ENCODE results near the gene ZNF691.
A peak's percentile ranks its signal among the peaks of the same experiment; 100 is the strongest.
"Not testable (repeated sequence)": the region's sequence is repeated elsewhere in the genome, so short reads cannot be mapped to it uniquely, and the experiment has no call there.

The ZNF691 gene

DNA sequence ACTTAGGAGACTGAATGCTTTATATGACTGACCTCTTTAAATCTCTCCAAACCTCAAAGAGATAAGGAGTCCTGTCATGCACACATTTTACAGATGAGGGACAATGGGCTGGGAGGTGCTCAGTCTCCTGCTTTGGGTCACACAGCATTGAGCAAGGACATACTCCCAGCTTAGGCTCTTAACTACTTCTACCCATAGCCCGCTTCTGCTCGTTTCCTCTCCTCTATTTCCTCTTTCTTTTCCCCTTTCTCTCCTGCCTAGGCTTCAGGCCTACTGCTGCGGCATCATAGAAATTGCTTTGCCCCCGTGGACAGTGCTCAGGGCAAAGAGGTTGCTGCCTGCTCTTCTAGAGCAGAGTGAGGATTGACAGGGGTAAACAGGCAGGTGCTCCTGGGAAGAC is 12.4 kb upstream of the ZNF691 start:
- FAIRE-seq, result no peak

GRCh38 chr1:42834803-42835202 is 11.6 kb upstream of the ZNF691 start:
- FAIRE-seq, result no peak

DNA sequence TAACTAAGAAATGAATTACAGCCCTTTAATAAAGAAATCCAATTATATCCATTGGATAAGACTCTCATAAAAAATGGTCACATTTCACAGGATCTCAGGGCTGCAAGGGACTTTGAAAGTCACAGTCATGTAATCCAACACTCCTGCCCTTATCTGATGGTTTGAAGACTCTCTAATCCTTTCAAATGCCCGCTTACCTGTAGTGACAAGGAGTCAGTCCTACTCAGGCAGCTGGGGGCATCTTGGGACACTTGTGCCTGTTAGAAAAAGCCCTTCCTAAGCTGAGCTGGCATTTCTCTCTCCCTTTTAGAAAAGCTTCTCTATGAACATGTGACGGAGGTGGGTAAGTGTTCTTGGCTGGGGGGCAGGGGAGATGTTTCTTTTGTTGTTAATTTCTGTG is 11.0 kb upstream of the ZNF691 start:
- FAIRE-seq, result no peak

- no peak for FAIRE-seq
Observed at GRCh38 chr1:42837709-42838108, 8.7 kb upstream of the ZNF691 start.

GRCh38 chr1:42838482-42839190 is 7.8 kb upstream of the ZNF691 start:
- FAIRE-seq, result no peak

DNA sequence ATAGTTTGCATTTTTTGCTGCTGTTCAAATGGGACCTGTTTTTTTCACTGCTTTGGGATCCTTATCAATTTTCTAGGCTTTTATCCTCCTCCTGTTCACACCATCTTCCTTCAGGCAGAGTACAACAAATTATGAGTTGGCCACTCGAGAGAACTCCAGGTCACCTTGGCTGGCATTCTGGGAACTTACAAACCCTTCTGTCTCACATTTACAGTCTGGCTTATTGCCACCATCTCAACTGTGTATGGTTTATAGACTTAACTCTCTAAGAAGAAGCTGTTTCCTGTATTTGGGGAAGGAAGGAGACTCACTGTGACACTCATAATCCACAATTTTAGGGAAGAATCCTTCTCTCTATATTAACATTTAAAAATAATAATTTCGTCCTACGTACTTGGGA is 5.4 kb upstream of the ZNF691 start:
- FAIRE-seq, result no peak

- FAIRE-seq, result no peak
Observed at GRCh38 chr1:42841440-42842147, 4.8 kb upstream of the ZNF691 start.

- FAIRE-seq, result no peak
Observed at GRCh38 chr1:42844592-42845140, 1.7 kb upstream of the ZNF691 start.

DNA sequence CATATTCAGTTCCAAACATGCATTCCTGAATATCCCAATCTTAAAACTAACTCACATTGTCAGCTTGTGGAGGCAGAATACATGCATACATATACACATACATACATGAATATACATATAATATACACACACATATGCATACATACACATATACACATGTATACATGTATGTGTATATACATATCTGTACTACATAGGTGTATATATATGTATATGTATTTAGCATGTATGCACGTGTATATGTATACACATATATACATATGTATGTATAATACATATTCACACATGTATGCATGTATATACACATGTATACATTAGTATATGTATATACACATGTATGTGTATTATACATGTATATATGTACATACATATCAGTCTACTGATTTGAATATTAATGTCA is 1.2 kb upstream of the ZNF691 start:
- FAIRE-seq, result peak; percentile 34

DNA sequence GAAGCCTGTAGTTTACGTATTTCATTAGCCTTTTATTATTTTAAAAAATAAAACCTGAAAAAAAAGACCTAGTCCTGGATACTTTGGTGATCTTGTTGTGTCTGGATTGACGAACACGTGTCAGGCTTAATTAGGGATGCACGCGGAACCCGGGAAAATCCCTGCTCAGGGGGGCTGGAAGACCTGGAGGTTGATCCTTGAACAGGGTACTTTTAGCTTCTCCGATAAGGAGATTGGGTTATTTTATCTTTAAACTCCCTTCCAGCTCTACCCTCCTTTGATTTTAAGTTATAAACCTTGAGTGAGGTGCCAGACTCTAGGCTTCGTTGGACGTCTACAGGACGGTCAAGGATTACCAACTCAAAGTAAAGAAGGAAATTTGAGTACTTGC is 552 bp upstream of the ZNF691 start:
- no peak for FAIRE-seq

DNA sequence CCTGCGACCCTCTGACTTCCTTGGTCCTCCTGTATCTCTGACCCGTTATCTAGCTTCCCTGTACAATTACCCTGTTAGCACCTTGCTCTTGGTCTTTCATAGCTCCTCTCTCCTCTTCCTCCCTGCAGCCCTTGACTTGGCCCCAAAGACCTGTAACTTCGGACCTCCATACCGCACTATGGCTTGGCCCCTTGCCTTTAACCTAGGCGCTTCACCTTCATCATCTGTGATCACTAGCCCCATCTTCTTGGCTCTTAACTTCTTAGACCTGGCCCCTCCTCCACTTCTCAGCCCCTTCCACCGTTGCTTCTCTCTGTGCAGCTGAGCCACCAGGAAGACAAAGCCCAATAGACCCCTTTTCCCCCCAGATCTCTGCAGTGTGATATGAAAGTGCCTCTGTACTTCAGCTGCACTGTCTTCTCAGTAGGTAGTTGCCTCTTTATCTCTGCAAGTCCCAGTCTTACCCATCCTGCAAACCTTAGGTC is 740 bp downstream of the ZNF691 start:
- FAIRE-seq, result no peak

- FAIRE-seq, result no peak
Observed at GRCh38 chr1:42847721-42848460, 1.5 kb downstream of the ZNF691 start.

DNA sequence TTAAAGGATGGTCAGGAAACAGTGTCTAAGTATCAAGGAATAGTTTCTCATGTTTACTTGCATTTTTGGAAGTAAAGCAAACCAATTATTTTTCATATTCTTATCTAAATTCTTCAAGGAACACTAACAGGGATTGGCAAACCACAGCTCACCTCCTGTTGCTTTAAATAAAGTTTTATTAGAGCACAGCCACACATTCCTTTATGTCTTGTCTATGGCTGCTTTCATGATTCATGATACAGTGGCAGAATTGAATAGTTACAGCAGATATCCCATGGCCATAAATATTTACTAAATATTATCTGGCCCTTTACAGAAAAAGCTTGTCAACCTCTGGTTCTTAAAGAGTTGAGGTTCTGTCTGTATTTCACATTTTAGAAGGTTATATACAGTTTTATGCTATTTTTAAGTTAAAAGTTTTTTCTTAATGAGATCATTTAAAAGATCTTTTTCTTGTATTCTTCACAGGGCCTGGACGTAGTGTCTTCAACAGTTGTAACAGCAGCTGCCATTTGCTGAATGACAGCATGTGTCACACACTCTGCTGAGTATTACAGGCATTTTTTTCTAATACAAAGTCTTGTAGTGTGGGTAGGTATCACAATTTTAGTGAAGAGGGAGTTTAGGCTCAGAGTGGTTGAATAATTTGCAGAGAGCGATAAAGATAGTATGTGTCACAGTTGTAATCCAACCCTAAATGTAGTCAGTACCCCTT is 2.6 kb downstream of the ZNF691 start:
- no peak for FAIRE-seq

DNA sequence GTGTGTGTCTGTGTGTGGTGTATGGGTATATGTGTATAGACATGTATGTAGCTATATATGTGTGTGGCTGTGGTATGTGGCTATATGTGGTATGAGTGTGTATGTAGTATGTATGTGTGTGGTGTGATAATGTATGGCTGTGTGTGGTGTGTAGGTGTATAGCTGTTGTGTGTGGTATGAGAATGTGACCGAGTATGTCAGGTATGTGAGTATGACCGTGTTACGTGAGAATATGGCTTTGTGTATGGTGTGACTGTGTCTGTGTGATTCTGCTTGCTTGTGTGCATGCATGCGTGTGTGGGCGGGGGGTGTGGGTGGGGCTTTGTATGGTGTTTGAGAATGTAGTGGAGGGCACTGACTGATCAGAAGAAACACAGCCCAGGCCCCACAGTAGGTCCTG is 3.5 kb downstream of the ZNF691 start:
- FAIRE-seq, result no peak

GRCh38 chr1:42851420-42851819 is 5.0 kb downstream of the ZNF691 start:
- FAIRE-seq, result no peak

DNA sequence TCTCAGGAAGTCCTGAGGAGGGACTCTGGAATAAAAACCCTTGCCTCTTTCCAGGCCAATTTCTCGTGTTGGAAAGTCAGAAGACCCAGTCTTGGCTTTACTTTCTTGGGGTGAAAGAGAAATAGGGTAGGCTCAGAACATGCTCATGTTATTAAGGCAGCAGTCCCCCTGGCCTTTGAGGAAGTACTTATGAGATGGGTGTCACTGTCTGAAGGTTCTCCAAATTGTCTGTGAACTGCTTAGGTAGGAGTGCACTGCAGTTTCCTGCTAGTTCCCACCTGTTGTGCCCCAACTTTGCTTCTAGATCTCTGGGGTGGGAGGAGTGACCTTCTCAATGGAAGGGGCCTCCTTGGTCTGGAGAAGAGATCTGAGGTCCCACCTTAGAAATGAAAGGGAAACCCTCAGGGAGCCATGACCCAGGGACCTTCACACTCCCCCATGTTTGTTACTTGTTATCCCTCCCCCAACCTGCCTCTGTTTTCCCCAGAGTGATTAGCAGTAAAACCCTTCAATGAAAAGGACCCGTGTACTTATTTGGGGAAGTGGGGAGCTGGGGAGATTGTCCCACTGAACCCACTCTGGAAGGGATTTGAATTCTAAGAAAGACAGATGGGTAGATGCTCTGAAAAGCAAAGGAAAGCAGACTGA is 5.7 kb downstream of the ZNF691 start:
- no peak for FAIRE-seq

DNA sequence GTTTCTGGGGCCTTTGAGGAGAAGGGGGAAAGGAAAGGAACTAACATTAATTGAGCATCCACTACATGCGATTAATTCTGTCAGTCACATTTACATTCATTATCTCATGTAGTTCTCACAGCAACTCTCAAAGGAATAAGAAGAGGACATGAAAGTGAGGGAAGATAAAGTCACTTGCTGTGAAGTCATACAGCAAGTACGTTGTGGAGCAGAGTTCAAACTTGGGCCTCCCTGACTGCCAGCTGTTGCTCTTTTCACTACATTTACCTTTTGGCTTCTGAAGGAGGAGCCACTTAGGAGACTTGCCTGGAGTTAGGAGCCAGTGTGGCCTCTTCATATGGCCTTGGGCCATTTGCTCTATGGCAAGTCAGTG is 6.2 kb downstream of the ZNF691 start:
- FAIRE-seq, result no peak

DNA sequence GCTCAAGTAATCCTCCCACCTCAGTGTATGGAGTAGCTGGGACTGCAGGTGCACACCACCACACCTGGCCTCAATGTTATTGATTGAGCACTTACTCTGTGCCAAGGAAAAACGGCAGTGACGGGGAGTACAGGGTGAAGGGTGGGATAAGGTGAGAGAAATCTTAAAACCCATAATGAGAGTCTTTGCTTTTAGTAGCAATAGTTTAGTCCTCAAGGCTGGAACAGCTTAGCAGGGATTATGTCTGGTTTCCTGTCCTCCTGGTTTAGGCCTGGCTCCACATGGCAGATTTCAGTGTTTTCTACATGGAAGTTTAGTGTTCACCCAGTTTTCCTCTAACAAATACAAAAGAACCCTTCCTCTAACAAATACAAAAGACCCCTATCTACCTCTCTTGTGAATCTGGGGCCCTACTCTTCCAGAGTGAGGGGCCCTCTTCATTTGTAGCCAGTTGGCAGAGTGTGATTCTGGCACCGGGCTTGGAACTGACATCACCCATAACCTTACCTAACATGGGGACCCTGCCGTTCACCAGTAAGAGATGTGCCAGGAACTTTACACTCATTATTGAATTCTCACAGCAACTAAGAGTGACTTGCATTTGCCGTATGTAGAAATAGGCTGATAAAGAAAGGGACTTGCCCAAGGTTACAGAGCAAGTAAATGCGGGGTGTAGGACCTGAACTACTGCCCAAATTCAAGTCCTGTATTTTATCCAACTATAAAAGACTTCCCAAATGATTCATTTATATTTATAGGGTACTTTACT is 6.9 kb downstream of the ZNF691 start:
- no peak for FAIRE-seq

- not testable (repeated sequence) for FAIRE-seq
Observed at GRCh38 chr1:42856554-42856953, 10.1 kb downstream of the ZNF691 start.

- FAIRE-seq, result not testable (repeated sequence)
Observed at GRCh38 chr1:42859366-42859765, 13.0 kb downstream of the ZNF691 start.

DNA sequence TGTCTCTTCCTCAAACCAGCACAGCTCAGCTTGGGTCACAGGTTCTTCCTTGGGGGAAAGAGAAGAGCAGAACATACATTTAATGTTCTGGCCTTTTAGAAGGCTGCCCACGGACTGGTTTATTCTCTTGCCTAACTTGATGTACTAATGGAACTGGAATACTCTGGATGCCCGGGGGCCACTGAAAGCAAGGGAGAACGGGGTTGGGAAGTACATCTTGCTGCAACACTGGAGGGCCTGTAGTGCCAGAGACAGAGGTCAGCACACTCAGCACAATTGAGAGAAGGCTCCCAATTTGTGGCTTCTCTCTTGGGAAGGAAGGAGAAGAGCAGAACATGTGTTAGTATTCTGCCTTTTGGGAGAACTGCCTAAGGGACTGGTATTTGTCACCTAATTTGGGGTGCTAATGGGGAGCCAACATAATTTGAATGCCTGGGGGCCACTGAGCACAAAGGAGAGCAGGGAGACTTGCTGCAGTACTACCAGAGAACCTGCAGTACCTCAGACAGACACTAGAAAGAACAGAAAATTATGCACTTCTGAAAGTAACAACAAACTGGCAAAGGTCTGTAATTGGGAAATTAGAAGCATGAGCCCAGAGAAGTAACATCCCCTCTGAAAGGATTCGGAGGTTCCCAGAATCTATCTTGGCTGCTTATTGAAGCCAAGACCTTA is 14.1 kb downstream of the ZNF691 start:
- FAIRE-seq, result no peak

Measured in TTC549 (cell line).